GM19025 (cell line): ENCODE measurements around the gene SRC.

Experiments used
- ATAC-seq: cut with Tn5 transposase; IDR thresholded peaks from one replicate; pipeline ENCODE4 v1.9.1; 2021; ENCODE audit warnings: mild to moderate bottlenecking, low read depth, moderate library complexity; ENCODE audit not compliant: unreplicated experiment

Gene SRC

DNA sequence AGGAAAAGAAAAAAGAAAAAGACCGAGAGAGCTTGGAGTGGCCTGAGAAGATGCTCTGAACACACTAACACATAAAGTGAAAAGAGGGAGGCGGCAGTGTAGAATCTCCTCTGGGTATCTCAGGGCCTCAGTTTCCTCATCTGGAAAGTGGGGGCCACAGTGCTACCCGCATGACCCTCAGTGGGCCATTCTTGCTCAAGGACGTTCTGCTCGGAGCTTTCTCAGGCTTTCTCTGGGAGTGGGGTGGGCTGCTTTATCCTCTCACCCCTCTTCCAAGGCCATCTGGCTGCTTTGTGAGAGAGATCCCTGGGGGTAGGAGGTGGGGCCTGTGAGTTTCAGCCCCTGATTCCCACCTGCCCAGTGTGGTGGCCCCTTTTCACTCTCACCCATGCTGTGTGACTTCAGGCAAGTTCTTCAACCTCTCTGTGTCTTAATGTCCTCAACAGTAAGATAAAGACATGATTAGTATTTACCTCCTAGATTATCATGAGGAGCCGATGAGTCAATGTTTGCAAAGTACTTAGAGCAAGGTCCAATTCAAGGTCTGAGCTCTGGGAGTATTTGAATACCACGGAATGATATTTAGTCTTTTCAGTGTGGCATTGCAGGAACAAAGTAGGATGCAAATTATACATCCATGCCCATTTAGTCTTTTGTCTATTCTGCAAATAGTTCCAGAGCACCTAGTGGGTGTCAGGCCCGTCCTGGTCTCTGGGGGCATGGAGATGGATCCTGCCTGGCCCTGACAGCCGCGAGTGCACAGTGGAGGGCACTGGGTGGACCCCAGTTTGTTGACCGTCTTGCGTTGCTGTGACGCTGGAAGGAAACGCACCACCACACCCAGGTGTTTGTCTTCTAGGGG, 34.3 kb downstream of the SRC start:
- ATAC-seq, result no peak

DNA sequence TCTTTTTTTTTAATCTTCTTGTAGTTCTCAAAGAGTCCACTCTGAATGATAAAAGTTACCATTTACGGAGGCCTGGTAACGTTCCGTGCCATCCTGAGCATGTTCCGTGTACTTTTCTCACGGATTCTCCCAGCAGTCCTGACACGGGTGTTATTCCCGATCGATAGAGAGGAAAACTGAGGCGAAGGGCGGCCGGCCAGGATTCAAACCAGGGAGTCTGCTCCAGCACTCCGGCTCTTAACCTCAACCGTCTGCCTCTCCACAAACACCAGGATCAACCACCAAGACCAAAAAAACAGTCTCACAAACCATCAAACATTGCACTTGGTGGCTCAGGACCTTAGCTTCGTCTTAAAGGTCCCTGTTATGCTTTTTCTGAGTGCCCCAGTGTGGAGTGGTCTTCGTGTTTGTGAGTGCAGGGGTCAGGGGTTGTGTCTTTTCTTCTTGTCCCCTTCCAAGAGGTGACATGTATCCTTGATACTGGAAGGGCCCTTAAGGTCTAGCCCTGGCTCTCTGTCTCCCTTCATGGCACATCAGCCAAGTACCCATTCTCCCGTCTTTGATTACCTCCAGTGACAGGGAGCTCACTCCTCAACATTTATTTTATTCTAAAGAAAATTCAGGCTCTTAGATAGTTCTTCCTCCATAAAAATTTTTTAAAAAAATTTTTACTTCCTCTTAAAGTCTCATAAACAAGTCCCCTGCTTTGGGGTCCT, 35.1 kb downstream of the SRC start:
- ATAC-seq, result no peak

DNA sequence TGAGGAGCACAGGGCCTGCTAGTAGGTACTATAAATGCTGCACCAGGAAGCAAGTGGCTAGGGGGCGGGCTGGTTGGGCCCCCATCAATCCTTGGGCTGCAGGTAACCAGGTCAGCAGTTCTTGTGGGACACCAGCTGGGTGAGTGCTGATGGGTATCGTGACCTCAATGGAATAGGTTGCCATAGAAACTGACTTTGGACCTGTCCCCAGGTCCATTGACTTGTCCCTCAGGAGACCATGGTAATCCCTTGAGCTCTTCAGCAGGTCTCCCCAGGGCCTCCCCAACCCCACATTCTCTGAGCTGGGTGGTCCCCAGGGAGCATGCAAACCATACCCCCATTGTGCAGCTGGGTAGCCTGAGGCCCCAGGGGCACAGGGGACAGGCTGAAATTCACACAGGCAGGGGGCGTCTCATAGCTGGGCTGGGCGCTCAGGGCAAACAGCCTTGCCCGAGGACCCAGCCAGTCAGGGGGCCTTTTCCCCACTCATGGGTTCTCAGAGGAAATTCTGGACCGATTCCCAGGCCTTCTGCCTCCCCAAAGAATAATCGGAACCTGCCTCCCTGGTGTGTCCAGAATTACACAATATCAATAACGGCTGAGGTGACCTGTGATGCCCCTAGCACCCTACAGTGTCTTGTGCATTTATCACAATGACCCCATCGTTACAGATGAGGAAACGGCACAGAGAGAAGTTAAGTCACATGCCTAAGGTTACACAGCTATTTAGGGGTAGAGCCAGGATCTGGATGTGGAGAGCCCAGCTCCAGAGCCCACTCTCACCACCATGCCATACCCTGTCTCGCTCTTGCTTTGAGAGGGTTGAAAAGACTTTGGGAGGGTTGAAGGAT, 35.9 kb downstream of the SRC start:
- ATAC-seq, result no peak

DNA sequence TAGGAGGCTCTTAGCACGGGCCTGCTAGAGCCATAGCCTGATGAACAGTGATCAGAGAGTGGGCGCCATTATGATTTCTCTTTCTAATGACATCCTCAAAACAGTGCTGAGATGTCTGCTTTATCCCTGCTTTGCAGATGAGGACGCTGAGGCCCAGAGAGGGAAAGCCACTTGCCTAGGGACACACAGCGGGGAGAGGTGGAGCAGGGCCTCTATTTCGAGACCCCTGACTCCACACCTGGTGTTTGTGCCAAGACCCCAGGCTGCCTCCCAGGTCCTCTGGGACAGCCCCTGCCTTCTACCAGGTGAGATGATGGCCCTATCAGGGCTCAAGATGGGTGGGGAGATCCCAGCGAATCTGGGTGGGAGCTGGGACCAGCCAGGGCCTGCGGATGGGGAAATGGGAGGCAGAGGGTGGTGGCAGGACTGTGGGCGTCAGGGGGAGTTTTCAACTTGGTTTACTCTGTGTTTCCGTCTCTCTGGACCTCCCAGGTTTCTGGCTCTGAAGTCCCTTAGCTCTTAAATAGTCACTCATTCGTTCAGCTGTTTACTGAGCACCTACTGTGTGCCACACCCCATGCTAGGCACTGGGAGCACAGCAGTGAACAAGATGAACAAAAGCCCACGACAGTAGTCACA, 36.7 kb downstream of the SRC start:
- ATAC-seq, result no peak

DNA sequence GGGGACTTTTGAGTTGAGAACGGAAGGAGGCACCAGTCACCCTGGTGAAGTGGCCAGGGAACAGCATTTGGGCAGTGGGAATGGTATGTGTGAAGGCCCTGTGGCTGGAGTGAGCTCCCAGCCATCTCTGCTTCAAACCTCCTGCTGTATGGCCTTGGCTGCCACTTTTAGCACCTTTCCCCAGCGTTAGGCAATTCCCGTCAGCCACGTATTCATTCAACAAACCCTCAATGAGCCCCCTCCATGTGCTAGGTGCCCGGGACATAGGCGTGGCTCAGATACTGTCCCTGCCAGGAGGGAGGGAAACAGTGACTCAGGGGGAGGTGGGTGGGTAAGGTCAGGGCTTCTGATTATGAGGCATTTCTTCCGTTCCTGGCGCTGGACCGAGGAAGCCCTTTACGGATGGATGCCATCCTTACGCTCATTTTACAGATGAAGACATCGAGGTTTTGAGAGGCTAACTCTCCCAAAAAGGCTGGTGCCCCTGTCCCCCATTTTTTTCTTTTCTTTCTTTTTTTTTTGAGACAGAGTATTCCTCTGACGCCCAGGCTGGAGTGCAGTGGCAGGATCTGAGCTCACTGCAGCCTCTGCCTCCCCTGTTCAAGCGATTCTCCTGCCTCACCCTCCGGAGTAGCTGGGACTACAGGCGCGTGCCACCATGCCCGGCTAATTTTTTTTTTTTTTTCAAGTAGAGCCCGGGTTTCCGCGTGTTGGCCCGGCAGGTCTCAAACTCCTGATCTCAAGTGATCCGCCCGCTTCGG, 37.5 kb downstream of the SRC start:
- ATAC-seq, result no peak

DNA sequence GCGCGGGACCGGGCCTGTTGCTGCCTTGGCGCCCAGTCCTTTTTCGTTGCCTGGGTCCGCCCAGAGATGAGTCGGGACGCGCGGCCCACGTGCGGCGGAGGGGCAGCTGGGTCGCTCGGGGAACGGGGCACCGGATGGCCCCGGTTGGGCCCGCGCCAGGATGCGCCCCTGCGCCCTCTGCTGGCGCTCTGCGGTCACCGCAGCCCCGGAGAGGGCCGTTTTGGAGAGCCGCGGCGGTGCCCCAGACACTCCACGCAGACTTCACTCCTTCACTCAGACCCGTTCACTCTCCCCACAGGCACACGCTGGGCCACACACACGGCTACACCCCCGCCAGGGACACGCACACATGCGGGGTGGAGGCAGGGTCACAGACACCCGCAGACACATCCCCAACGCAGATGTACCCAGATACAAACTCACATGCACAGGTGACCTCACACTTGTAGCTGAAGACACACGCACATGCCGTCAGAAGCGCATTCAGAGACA, 38.8 kb downstream of the SRC start:
- ATAC-seq, result peak; percentile 38

DNA sequence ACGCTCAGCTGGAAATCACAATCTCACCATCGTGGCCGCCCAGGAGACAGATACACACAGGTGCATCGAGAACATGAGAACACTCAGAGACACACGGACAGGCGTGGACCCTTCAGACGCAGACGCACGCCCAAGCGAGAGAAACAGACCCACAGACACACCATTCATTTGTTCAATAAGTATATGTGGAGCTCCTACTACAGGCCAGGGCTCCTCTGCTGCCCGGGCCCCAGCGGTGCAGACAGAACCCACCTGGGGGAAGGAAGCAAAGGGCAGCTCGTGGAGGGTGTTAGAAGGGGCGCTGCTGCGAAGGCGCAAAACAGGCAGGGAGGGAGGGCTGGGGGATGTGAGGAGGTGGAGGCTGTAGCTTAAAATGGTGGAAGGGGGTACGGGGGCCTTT, 39.2 kb downstream of the SRC start:
- no peak for ATAC-seq

DNA sequence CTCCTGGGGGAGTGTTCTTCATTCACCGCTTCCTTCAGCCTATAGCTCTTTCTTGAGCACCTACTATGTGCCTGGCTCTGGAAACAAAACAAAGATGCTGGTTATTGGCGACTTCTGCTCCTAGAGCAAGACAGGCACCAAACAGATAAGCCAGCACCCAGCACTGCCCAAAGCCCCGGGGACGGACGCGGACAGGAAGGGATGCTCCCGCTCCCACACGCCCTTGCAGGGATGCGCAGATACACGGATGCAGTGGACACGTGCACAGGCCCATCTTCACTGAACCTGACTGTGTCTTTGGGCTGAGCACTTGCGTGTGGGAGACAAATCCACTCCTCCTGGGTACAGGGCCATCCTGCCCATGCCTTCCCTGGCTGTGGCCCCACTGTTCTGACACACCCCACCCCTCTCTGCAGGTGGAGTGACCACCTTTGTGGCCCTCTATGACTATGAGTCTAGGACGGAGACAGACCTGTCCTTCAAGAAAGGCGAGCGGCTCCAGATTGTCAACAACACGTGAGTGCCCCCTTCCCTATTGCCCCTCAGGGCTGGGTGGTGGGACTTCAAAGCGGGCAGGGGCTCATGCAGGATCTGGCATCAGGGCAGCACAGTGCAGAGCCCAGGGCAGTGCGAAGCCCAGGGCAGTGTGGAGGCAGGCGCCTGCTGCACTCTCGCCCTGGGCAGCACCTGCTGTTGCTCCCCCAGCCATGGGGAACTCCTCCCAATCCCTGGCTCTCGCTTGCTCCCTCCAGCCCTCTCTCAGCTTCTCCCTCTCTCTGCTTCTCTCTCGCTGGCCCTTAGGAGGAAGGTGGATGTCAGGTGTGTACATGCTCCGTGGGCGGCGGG, 39.9 kb downstream of the SRC start:
- ATAC-seq, result no peak

DNA sequence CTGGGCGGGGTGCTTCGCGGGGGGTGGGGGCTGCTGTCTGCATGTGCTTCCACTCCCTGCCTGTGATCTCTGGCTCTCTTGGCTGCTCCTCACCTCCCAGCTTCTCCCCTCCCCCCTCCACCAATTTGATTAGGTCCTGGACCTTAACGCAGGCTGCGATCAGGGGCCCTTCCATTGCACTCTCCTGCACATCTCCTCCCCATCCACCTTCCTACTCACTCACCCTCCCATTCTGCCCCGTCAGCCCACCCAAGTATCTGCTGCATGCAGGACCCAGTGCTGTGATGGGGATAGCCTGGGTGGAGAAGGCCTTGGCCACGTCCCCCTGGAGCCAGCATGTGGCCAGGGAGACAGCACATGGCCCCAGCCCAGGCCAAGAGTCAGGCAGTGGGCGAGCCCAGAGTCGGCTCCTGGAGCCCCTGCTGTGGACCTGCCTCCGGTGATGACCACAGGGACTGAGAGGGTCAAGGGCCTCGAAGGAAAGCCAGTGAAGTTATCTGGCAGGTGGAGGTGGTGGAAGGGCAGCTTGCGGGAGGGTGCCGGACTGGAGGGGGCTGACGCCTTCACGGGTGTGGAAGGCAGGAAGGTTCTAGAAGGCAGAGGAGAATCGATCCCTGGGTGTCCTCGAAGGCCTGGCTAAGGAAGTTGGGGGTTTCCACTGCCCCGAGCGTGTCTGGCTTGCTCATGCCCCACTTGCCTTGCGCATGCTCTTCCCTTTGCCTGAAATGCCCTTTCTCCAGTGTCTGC, 40.7 kb downstream of the SRC start:
- ATAC-seq, result no peak

DNA sequence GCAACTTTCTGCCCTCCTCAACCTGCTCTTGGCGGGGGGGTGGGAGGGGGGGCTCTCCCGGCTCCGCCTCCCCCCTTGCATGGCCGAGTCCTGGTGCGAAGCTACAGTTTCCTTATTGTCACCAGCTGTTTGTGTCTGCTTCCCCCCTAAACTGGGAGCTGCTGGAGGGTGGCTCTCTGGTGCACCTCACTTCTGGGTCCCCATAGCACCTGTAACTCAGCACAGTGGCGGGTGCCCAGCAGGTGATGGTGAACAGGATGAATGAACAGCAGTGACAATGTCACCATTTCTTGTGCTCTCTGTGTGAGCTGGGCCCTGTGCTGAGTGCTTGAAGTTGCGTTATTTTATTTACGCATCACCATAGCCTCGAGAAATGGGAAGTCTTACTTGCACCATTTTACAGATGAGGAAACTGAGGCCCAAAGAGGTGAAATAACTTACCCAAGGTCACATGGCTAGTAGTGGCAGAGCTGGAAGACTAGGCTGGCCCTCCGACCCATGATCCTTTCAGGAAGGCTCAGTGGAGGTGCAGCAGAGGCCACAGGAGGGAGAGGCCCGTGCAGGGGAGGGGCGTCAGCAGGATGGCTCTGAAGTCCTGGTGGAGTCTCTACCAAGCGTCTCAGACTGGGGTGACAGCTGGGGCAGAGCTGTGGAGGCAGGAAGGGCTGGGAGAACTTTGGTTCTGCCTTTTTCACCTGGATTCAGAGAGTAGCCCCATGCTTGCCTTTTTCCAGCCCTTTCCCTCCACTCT, 41.8 kb downstream of the SRC start:
- no peak for ATAC-seq

DNA sequence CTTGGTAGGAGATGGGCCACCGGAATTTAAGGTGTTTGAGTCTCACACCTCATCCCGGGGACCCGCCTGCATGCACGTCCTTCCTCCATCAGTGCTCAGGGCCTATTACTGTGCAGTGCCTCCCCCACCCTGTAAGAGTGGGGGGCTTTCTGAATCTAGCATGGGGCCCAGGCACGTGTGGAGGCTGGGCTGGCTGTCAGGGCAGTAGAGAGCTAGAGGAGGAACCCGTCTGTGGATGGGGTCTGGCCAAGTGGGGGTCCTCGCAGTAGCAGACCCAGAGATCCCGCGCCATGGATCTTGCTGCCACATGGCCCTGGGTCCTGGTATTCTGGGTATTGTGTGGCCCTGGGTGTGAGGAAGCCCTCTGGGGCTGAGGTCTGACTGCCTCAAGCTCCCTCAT, 42.9 kb downstream of the SRC start:
- no peak for ATAC-seq

DNA sequence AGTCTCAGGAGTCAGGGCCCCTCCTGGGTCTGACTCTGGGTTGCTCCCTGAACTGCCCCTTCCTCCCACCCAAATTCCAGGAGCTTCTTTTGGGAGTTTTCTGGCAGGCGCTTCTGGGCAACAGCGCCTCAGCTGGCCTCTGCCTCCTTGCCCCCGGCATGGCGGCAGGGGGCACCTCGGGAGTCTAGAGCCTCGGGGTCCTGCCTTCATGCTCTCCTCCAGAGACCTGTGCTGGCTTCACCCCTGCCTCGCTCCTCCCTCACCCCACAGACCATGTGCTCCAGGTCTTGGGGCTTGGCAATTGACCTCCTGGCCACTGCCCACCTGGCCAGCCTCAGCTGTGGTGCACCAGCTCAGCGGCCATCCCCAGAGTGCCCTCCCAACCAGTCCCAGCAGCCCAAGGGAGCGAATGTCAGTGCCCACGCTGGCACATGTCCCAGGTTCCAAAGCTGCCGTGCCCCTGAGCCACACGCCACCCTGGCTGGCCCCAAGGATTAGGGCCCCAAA, 43.4 kb downstream of the SRC start:
- no peak for ATAC-seq

DNA sequence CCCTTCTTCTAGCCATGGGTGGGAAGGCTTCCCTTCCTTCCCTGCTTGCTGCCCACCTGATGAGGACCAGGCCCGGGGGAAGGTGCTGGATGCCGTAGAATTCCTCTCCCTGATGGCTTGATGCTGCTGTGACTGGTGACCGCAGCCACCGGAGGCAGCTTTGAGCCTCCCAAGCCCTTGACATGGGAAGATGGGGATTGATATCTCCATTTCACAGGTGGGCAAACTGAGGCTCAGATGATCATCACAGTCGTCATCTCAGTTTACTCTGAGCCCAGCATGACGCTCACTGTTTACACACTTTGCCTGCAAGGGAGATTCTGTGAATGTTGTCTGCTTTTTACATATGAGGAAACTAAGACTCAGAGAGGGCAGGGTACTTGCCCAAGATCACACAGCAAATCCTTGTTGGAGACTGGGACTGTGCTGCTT, 43.9 kb downstream of the SRC start:
- no peak for ATAC-seq

DNA sequence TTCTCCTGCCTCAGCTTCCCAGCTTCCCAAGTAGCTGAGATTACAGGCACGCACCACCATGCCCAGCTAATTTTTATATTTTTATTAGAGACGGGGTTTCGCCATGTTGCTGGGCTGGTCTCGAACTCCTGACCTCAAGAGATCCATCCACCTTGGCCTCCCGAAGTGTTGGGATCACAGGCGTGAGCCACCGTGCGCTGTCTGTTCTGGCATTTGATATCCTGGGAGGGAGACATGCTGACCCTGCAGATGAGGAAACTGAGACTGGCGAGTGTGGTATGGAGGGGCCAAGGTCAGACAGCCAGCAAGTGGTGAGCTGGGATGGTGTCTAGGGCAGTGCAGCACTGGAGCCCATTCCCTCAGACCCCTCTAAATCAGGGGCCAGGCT, 44.6 kb downstream of the SRC start:
- no peak for ATAC-seq

DNA sequence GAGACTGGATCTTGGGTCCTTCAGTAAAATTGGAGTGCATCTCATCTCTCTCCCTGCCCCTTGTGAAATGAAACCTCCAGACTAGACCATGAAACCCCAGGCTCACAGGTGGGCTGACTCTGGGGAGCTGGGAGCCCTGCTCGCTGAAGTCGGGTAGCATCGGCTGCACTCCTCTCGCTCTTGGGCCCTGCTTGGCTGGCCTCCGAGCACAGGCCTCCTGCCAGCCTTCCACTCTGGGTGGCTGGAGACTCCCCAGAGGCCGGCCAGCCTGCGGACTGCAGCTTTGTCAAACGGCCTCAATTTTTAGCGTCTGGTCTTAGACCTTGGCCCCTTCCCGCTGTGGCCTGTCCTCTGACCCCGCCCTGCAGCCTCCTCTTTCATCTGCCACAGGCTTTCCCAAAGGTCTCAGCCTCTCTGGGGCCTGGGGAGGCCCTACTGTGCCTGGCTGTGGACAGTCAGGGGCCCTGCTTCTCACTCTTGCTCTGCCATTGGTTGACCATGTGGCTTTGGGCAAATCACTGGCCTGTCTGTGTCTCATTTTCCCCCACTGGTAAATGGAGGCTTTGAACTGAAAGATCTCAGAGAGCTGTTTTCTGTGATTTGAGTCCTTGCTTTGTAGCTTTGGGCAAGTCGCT, 45.1 kb downstream of the SRC start:
- ATAC-seq, result no peak

DNA sequence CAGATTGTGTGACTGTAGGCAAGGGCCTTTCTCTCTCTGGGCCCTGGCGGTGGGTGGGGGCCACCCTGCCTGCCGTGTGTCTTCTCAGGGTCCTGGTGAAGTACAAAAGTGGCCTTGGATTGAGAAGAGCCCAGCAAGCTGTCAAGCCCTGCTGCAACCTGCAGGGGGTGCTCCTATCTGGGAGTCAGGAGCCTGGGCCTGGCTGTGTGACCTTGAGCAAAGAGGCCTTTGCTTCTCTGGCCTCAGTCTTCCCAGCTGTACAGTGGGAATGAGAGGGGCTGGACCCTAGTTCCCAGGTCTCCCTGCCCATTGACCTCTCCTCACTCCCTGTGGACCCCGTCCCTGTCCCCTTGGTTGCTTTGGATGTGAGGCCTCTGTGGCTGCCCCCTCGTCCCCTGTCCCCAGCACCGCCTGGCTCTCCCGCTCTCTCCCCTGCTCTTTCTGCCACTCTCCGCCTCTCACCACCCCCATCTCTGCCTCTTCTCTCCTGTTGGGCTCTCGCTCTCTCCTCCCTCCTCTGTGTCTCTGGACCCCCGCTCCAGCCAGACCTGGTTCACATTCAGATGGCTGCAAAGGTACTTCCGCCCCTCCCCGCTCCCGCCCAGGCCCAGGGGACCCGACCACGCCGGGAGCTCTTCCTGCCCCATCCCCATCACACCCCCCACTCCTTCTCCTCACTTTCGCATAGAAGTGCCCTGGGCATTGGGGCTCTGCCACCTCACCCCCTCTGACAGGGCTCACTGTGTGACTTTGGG, 46.7 kb downstream of the SRC start:
- ATAC-seq, result no peak
